KBM-7 (cell line): ENCODE data around the gene UNC79.
A peak's percentile ranks its signal among the peaks of the same experiment; 100 is the strongest.
"Not testable (repeated sequence)": the region's sequence is repeated elsewhere in the genome, so short reads cannot be mapped to it uniquely, and the experiment has no call there.

Source experiments
- DNase-seq: peaks from one replicate; pipeline ENCODE4 v3.0.0-alpha.2; 2015
- in situ Hi-C: fragments of 300-500 bp; cut with MboI; formaldehyde crosslinking; loops from 2 replicates; pipeline ENCODE4 v1.14.3; 2020; ENCODE audit warnings: low sequenced_read_pairs, low pct_unique_long_range_greater_than_20kb, mixed read lengths

UNC79 gene

GRCh38 chr14:93430315-93431035, at the start of gene UNC79:
Gene UNC79, plus strand, starts transcription at chr14:93430939. Its CDS starts 91 bp downstream, at chr14:93431030.
- in situ Hi-C loops: no loop called here
- no peak for DNase-seq

DNA sequence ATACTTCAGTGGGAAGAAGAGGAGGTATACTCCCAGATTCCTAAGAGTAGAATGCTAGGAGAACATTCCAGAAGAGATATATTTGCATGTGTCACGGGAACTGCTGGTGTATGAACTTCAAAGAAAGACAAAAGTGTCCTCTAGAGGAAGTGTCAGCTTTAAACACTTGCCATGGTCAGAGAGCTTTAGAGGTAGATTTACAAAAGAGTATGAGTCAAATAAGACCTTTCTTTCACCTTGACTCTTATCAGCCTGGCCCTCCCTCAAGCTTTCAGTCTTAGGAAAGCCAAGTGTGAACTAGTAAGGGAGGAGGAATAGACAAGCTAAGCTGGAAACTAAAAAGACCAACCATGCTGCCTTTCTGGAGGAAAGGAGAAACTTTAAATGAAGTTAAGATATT, 49.1 kb upstream of the UNC79 start:
- in situ Hi-C loops: no loop called here
- no peak for DNase-seq

DNA sequence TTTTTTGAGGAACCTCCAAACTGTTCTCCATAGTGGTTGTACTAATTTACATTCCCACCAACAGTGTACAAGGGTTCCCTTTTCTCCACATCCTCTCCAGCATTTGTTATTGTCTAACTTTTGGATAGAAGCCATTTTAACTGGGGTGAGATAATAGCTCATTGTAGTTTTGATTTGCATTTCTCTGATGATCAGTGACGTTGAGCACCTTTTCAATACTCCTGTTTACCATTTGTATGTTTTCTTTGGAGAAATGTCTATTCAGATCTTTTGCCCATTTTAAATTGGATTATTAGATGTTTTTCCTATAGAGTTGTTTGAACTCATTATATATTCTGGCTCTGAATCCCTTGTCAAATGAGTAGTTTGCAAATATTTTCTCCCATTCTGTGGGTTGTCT, 46.5 kb upstream of the UNC79 start:
- in situ Hi-C loops, DNase-seq: not testable (repeated sequence)

DNA sequence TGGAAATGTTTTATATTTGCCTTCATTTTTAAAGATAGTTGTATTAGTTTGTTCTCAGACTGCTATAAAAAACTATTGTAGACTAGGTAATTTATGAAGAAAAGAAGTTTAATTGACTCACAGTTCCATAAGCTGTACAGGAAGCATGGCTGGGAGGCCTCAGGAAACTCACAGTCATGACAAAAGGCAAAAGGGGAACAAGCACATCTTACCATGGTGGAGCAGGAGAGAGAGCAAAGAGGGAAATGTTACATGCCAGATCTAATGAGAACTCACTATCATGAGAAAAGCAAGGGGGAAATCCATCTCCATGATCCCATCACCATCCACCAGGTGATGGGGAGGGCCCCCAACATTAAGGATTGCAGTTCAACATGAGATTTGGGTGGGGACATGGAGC, 35.5 kb upstream of the UNC79 start:
- peak; percentile 85 for DNase-seq
- in situ Hi-C loops: no loop called here

GRCh38 chr14:93396456-93396855, 34.3 kb upstream of the UNC79 start:
- DNase-seq: no peak
- in situ Hi-C loops: no loop called here

DNA sequence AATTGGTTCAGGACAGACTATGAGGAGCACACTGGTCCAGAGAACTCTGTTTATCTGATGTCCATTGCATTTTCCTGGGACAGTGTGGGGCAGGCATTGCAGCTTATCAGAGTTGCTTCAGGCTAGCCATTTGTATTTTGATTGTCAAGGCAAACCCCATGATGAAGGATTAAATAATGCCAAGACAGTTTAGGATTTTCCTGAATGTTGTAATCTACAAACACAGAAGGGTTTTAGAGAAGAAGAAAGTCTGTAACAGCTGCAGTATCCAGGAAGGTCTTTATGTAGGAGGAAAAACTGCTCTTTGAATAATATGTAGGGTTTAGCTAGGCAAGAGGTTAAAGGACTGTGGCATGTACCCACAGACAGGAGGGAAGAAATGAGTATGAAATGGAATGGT, 32.2 kb upstream of the UNC79 start:
- in situ Hi-C loops: no loop called here
- DNase-seq: no peak

DNA sequence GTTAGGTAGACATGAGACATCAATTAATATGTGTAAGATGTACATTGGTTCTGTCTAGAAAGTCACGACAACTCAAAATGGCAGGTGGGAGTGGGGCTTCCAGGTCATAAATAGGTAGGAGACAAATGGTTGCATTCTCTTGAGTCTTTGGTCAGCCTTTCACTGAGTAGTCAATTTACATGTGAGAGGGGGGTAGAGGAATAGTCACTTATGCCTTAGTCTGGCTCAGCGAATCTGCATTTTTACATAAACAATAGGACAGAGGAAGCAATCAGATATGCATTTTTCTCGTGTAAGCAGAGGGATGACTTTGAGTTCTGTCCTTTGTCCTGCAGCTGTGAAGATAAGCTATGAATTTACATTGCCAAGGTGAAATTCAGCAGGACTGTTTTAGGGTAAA, 27.8 kb upstream of the UNC79 start:
- in situ Hi-C loops: no loop called here
- no peak for DNase-seq

- no peak for DNase-seq
- in situ Hi-C loops: no loop called here
Measured at GRCh38 chr14:93410021-93410420, 20.7 kb upstream of the UNC79 start.

- in situ Hi-C loops: no loop called here
- DNase-seq: no peak
Measured at GRCh38 chr14:93410893-93411292, 19.8 kb upstream of the UNC79 start.

DNA sequence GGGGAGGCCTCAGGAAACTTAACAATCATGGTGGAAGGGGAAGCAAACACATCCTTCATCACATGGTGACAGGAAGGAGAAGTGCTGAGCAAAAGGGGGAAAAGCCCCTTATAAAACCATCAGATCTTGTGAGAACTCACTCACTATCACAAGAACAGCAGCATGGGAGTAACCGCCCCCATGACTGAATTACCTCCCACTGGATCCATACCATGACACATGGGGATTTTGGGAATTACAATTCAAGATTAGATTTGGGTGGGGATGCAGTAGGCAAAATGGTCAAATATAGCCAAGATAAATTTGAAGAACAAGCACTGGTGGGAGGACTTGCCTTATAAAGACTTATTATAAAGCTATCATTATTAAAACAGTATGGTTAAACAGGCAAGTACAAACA, 5.6 kb upstream of the UNC79 start:
- in situ Hi-C loops, DNase-seq: not testable (repeated sequence)

DNA sequence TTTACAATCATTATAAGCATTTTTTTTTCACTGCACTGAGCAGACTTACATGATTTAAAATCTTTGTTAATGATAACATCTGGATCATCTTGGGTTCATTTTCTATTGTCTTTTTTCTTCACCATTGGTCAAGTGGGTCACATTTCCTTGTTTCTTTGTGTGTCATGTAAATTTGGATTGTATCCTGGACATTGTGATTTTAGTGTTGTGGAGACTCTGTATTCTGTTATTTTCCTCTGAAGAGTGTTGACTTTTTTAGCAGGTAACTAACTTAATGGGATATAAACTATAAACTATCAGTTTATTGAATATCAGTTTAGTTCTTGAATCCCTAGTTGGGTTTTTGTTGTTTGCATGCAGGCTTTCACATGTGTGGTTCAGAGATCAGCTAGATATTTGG, 4.0 kb upstream of the UNC79 start:
- no peak for DNase-seq
- in situ Hi-C loops: no loop called here

DNA sequence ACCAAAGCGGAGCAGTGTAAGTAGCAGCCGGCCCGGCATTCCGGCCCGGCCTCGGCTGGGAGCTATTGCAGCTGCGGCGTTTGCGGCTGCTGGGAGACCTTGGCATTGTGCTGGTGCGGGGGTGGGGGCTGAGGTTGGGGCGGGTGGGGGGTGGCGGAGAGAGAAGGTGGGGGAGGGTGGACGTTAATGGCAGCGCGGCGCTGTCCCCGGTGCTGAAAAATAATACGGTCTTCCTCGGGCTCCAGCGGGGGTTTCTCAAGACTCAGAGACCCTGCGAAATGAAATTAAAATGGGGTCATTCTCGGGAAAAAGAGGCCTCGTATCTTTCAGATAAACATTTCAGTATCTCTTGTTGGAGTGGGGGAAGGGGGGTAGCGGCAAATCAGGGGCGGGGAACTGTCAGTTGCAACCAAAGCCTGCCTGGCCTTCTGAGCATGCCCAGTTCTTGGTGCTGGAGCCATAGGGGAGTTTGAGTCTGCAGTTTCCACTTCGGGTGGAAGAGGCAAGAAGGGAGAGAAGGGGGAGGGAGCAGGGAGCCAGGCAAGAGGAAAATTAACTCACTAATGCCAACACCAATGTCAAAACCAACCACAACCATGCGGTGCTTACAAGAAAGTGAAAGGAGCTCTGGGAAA, 414 bp downstream of the UNC79 start:
- in situ Hi-C loops: no loop called here
- no peak for DNase-seq

GRCh38 chr14:93454224-93454623, 23.5 kb downstream of the UNC79 start:
- in situ Hi-C loops: no loop called here
- DNase-seq: no peak

DNA sequence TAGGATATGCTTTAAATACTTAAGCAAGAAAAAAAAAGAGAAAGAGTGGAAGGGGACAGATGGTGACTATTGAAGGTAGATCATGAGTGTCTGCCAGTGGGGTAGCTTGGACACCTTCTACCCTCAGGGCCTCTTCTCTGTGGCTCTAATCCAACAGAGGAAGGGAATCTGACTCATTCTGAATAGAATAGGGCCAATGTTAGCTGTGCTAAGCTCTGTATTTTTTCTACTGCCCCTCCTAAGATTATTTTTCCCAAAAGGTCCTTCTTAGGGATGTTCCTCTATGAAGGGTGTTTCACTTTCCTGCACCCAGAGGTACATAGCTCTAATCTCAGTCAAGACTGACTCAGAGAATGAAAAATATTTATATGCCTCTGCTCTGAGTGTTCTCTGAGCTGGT, 25.6 kb downstream of the UNC79 start:
- in situ Hi-C loops: no loop called here
- no peak for DNase-seq

GRCh38 chr14:93458234-93458633, 27.5 kb downstream of the UNC79 start:
- DNase-seq: no peak
- in situ Hi-C loops: no loop called here

DNA sequence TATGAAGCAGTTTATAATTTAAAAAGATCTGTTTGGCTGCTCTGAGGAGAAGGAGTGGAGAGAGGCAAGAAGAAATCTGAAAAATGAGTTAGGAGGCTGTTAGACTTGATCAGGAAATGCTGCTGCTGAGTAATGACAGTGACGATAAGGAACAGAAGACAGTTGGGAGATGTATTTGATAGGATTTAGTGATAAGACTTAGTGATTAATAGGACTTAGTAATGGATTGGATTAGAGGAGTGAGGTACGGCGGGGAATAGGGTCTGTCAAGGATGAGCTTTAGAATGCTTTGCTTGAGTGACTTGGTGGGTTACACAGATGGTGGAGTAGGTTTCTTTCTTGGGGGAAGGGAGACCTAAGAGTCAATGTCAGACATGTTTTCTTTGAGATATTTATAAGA, 31.7 kb downstream of the UNC79 start:
- in situ Hi-C loops: no loop called here

DNA sequence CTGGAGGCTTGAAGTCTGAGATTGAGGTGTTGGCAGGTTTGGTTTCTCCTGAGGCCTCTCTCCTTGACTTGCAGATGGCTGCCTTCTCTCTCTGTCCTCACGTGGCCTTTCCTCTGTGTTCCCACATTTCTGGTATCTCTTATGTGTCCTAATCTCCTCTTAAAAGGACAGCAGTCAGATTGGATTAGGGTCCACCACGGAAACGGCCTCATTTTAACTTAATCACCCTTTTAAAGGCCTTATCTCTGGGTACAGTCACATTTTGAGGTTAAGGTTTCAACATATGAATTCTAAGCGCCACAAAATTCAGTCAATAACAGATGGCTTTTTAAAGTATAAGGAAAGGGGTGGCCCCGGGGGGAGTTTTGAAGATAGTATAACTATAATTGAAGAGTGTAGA, 33.5 kb downstream of the UNC79 start:
- peak; percentile 81 for DNase-seq
- in situ Hi-C loops: no loop called here

More for the DNA sequence above, 31.7 kb downstream of the UNC79 start:
- peak; percentile 23 for DNase-seq

DNA sequence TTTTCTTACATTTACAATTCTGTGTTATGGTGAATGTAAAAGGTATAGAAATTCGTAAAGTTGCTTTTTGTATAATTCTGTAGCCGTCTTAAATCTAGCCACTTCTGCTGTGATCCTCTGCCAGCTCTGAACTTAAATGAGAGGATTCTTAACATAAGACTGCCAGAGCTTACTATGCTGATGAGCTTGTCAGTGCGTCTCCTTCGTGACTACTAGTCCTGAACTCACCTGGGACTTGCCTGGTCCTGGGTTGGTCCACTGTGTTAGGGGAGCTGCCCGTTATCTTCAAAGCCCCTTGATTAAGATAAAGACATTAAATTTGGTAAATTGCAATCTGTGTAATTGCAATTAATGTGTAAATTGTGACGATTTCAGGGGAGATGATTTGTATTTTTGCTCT, 44.7 kb downstream of the UNC79 start:
- in situ Hi-C loops: no loop called here
- DNase-seq: no peak

DNA sequence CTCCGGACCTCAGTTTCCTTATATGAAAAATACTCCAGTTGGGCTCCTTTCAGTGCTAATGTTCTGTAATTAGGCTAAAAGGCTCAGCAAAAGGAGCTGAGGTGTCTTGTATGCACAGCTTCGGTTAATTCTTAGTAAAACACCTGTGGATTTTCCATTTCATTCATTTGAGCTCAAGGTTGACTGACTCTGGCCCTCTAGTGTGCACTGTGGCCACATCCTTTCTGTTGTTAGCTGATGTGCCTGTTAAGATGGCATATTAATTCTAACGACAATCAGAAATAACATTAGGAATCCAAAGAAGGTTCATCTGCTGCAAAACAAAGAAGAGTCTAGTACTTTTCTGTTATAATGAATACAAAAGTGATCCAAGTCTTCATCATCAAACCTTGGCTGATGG, 45.6 kb downstream of the UNC79 start:
- no peak for DNase-seq
- in situ Hi-C loops: no loop called here

GRCh38 chr14:93479074-93479473, 48.3 kb downstream of the UNC79 start:
- in situ Hi-C loops: not testable (repeated sequence)

GRCh38 chr14:93480867-93481266, 50.1 kb downstream of the UNC79 start:
- no peak for DNase-seq
- in situ Hi-C loops: no loop called here

More at GRCh38 chr14:93479074-93479473, 48.3 kb downstream of the UNC79 start:
- not testable (repeated sequence) for DNase-seq
